Rectal smooth muscle tissue (tissue), 1 donor: ENCODE measurements around the gene GGCT.
"Not testable (repeated sequence)": the region's sequence is repeated elsewhere in the genome, so short reads cannot be mapped to it uniquely, and the experiment has no call there.

Experiments
- H3K27ac ChIP-seq: one replicate; pipeline ENCODE4 v1.7.0; 2013; ENCODE audit warnings: low read depth, low read length, inconsistent platforms
- H3K27me3 ChIP-seq: one replicate; pipeline ENCODE4 v1.7.0; 2013; ENCODE audit warnings: low read length; ENCODE audit not compliant: control insufficient read depth, insufficient read depth
- H3K36me3 ChIP-seq: one replicate; pipeline ENCODE4 v1.7.0; 2013; ENCODE audit warnings: low read length; ENCODE audit not compliant: control insufficient read depth, insufficient read depth
- H3K4me1 ChIP-seq: one replicate; pipeline ENCODE4 v1.7.0; 2013; ENCODE audit warnings: low read length; ENCODE audit not compliant: control insufficient read depth, insufficient read depth
- H3K4me3 ChIP-seq: one replicate; pipeline ENCODE4 v1.7.0; 2013; ENCODE audit warnings: low read length
- H3K9ac ChIP-seq: one replicate; pipeline ENCODE4 v1.7.0; 2013; ENCODE audit warnings: low read length

GGCT gene

DNA sequence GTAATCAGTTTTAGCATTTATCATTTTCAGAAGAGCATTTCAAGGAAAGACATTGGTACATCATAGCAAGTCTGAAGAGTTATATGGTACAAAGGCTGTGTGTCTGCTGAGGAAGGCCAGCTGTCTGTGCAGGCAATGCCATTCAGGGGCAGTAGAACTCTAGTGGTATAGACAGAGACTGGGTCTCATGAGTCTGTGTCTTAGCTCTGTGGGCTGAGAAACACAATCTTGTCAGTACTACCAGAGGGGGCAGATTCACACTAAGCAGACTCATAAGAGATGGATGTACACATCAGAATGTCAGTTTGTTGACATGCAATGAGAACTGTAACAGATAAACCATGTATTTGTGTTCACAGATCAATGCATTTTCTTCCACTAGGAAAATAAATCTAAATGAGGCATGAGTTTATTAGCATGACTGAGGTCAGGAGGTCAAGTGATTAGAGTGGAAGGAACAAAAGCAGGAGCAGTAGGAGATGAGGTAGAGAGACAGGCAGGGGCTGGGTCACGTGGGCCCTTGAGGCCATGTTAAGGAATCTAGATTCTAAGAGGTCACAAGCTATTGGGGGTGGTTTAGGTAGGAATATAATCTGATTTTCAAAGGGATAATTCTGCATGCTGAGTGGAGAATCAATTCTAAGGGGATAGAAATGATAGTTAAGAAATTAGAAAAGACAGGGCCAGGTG, 7.5 kb upstream of the GGCT start:
- H3K9ac ChIP-seq: no peak overlapping the region
- H3K36me3 ChIP-seq: no peaks in the 10 kb centered on the region
- no peak overlapping the region for H3K27ac ChIP-seq
- H3K27me3 ChIP-seq: no peaks in the 10 kb centered on the region
- no peak overlapping the region for H3K4me3 ChIP-seq
- H3K4me1 ChIP-seq: no peaks in the 10 kb centered on the region

DNA sequence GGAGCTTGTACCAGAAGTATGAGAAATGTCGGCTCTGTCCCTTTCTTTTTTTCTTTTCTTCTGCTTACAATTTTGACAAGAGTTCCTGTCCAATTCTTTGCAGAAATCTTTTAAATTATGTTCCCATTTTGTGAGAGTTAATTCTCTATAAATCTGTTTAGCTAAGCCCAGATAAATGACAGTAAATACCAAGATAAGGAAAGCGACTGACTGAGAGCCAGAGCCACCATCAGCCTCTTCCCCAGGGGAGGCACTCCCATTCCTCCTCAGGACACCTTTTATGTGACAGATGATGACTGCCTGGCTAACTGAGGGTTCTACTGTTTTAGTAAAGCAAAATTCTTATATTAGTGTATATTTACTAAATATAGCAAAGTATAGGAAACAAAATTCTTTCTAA, 6.9 kb upstream of the GGCT start:
- Histone ChIP-seq H3K4me1 (no peaks in the 10 kb centered on the region), H3K27ac (no peak overlapping the region), H3K27me3 (no peaks in the 10 kb centered on the region), H3K9ac (no peak overlapping the region), H3K4me3 (no peak overlapping the region), H3K36me3 (no peaks in the 10 kb centered on the region)

DNA sequence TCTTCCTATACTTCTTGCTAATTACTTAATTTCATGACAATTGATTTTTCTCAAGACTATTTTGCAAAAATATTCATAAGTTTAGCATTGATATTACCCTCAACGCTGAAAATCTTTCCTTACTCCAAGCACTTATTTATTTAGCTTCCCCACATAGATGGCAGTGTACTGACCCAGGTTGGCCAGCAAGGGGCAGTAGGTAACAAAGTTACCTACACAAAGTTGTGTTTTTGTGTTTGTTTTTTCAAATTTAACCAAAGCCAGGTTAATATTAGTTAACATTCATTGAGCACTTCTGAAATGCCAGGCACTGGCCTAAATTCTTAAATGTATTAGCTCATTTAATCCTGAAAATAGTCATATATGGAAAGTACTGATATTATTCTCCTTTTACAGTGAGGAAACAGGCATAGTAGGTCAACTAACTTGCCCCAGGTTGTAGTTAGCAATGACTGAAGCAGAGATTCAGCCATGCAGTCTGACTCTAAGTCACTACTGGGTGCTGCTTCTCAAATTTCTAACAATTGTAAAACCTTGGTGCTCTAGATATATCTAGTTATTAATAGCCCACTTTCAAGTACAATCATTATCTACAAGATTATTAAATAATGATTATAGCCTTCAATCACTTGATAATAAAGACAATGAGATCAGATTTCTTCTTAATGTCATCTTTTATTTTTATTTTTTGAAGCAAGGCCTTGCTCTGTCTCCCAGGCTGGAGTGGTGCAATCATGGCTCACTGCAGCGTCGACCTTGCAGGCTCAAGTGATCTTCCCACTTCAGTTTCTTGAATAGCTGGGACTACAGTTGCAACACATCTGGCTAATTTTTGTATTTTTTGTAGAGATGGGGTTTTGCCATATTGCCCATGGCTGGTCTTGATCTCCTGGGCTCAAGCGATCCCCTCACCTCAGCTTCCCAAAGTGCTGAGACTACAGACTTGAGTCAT, 5.8 kb upstream of the GGCT start:
- Histone ChIP-seq H3K27me3 (no peaks in the 10 kb centered on the region), H3K4me3 (no peak overlapping the region), H3K4me1 (no peaks in the 10 kb centered on the region), H3K27ac (no peak overlapping the region), H3K36me3 (no peaks in the 10 kb centered on the region), H3K9ac (no peak overlapping the region)

DNA sequence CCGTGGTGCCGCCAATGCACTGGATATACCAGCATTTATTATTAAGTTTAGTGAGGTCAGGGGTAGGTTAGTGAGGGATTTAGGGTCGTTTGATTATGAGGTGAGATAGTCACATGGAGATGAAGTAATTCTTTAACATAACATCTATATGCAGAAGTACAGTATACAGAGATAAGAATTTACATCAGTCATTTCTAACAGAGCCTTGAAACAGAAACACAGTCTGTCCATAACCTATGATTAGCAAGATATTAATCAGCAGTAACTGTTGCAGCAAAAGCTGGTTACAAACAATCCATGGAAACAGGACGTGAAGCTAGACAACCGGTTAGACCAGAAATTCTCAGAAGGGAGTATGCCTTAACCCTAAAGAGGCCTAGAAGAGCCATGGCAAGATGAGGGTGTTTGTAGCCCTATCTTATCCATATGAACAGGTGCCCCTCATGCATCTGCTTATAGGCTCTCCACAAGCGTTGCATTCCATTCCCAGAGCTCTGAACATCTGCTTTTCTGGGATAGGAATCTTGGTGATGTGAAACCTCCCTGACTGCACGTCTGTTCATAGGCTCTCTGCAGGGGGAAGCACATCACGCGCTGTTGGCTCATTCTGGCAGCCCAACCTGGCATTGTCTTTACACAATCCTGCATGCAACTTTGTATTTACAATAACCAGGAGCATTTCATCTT, 4.7 kb upstream of the GGCT start:
- H3K4me1 ChIP-seq, H3K27ac ChIP-seq, H3K4me3 ChIP-seq, H3K9ac ChIP-seq, H3K27me3 ChIP-seq, H3K36me3 ChIP-seq: not testable (repeated sequence)

DNA sequence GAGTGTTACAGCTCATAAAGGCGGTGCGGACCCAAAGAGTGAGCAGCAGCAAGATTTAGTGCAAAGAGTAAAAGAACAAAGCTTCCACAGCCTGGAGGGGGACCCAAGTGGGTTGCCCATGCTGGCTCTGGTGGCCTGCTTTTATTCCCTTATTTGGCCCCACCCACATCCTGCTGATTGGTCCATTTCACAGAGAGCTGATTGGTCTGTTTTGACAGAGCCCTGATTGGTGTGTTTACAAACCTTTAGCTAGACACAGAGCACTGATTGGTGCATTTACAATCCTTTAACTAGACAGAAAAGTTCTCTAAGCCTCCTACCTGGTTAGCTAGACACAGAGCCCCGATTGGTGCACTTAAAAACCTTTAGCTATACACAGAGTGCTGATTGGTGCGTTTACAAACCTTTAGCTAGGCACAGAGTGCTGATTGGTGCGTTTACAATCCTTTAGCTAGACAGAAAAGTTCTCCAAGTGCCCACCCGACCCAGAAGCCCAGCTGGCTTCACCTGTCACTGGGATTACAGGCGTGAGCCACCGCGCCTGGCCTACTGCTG, 2.8 kb upstream of the GGCT start:
- H3K4me1 ChIP-seq, H3K9ac ChIP-seq, H3K27ac ChIP-seq: not testable (repeated sequence)

DNA sequence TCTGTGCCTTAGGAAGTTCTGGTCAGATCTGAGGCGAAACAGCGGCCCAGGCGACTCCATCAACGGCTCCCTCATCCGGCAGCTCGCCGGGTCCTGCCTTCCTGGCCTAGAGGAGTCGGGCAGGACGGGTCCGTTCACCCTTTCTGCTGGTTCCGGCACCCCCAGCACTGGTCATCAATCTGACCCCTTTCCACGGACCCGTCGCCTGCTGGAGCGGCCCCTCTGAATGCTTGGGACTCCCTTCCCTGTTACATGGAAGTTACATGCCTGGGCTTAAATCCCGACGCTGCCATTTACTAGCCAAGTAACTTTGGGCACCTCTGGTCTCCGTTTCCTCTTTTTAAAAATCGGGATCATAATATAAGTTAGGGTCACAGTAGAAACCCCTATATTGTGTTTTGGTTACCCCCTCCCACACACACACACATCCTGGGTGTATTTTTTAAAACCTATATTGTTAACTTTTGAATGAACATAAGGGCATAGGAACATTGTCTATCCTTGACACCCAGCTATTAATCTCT, 607 bp upstream of the GGCT start:
- Histone ChIP-seq H3K4me1 (peaks cover 3% of the 10 kb centered on the region), H3K27me3 (no peaks in the 10 kb centered on the region), H3K4me3 (peak overlapping the region; percentile 85), H3K27ac (peak overlapping the region; percentile 76), H3K36me3 (no peaks in the 10 kb centered on the region), H3K9ac (peak overlapping the region; percentile 43)

More for the DNA sequence above, 2.8 kb upstream of the GGCT start:
- H3K27me3 ChIP-seq, H3K36me3 ChIP-seq, H3K4me3 ChIP-seq: not testable (repeated sequence)

DNA sequence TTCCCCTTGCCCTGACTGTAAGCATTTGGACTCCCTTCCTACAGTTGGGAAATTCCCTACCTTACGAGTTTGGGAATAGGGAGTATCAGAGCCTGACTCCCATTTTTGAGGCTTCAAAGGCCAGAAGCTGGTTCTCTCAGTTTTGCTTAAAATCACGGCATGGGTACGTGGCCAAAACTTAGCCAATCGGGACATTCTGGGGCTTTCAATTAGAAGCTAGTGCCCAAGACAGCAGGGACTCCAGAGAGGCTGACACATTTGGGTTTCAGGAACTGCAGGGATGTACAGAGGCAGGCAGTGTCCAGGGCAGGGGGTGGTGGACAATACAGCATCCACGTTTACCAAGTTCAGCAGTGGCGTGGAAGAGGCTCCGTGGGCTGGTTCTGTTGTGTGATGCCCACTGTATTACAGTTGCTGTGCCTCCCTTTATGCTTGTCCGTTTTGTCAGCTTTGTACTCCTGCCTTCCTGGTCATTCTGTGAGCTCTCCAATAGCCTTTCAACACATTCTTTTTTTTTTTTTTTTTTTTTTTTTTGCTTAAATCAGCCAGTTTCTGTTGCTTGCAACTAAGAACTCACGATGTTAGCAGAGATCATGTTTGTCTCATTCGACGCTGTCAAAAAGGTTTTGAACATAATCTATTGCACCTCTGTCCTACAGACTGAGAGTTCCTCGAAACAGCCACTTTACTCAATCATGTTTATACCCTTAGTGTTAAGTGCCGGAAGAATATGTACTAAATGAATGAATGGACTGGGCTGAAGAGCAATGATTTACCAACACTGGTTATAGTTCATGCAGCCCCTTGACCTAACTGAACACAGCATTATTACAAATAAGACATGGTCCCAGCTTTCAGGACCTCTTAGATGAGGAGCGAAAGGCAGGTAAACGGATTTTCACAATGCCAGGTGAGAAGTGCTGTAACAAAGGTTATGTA, 1.1 kb downstream of the GGCT start:
- Histone ChIP-seq H3K36me3 (no peaks in the 10 kb centered on the region), H3K4me3 (peak overlapping the region; percentile 89), H3K4me1 (peaks cover 3% of the 10 kb centered on the region), H3K27me3 (no peaks in the 10 kb centered on the region), H3K27ac (no peak overlapping the region), H3K9ac (no peak overlapping the region)

DNA sequence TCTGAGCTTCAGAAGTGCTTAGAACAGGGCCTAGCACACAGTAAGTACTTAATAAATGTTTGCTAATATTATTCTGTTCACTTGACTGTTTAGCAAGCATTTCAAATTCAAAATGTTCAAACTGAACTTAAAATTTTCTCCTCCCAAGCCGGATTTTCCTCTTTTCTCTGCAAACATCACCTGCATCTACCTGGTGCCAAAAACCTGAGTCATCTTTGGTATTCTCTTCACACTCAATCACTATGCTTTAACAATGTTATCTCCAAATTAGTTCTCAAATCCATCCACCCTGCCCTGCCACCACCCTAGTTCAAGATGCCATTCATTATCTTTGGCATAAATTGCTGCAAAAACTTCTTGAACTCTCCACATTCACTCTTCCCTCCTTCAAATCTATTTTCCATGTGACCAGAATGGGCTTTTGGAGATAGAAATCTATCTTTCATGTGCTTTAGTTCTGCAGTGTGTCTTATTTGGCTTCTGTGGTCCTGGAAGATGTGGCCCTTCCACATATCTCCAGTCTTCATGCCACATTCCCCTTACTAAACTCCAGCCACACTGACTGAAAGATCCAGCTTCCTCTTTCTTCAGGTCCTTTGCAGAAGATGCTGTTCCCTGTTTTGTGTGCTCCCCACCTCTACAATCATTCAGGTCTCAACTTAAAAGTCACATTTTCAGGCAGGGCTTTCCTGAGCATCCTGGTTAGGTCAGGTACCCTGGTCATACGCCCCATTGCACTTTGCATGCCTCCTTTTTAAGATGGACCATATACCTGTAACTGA, 2.0 kb downstream of the GGCT start:
- H3K27ac ChIP-seq: no peak overlapping the region
- no peaks in the 10 kb centered on the region for H3K27me3 ChIP-seq
- peak overlapping the region; percentile 32 for H3K4me3 ChIP-seq
- H3K4me1 ChIP-seq: peaks cover 3% of the 10 kb centered on the region
- H3K9ac ChIP-seq: no peak overlapping the region
- no peaks in the 10 kb centered on the region for H3K36me3 ChIP-seq

DNA sequence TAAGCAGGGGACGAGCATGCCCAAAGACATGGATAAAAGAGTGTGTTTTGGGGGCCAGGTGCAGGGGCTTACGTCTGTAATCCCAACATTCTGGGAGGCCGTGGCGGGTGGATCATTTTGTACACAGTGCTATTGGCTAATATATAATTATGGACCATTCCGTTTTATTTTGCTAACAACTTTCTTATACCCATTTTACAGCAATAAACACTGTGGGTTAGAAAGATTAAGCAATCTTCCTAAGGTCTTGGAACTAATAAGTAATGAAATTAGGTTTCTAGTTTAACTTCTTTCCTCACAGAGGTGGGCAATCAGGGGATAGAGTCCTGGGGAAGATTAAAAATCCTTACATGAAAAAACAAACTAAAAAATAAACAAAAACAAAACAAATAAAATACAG, 3.4 kb downstream of the GGCT start:
- H3K36me3 ChIP-seq: no peaks in the 10 kb centered on the region
- peaks cover 3% of the 10 kb centered on the region for H3K4me1 ChIP-seq
- no peak overlapping the region for H3K27ac ChIP-seq
- no peak overlapping the region for H3K9ac ChIP-seq
- no peaks in the 10 kb centered on the region for H3K27me3 ChIP-seq
- H3K4me3 ChIP-seq: no peak overlapping the region

DNA sequence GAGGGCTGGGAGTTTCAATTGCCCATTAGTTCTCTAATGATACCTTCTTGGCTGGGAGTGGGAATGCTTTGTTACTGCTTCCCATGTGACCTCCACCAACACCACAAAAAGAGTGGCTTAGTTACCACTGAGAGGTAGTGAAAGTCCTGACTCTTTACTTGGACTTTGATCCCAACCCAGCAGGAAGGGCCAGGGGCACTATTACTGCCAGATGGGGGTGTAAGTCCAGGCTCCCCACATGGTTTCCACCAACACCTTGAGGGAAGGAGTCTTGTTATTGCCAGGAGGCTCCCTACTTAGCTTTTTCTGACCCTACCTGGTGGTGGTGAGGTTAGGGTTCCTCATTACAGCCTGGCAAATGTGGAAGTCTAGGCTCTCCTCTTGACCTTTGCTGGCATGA, 11.4 kb downstream of the GGCT start:
- H3K27ac ChIP-seq: no peak overlapping the region
- no peak overlapping the region for H3K9ac ChIP-seq
- H3K27me3 ChIP-seq: no peaks in the 10 kb centered on the region
- no peaks in the 10 kb centered on the region for H3K36me3 ChIP-seq
- H3K4me3 ChIP-seq: no peak overlapping the region
- H3K4me1 ChIP-seq: no peaks in the 10 kb centered on the region

DNA sequence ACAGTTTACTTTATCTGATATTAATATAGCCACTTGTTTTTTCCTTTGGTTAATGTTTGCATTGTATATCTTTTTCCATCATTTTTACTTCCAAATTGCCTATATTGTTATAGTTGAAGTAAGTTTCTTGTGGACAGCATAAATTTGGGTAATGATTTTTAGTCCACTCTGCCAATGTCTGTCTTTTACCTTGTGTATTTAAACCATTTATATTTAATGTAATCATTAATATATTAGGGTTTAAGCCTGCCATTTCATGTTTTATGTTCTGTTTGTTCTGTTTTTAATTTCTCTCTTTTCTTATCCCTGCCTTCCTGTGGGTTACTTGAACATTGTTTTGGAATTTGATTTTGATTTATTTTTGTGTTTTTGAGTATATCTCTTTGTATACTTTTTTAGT, 13.2 kb downstream of the GGCT start:
- Histone ChIP-seq H3K27ac (no peak overlapping the region), H3K4me1 (no peaks in the 10 kb centered on the region), H3K36me3 (no peaks in the 10 kb centered on the region), H3K4me3 (no peak overlapping the region), H3K9ac (no peak overlapping the region), H3K27me3 (no peaks in the 10 kb centered on the region)
